ENCODE measurements around the gene TANGO6.

- no peak for TF ChIP-seq ZNF592 (IDR thresholded peaks at IDR 0.05)
- TF ChIP-seq POLR2A (IDR thresholded peaks at IDR 0.05; ENCODE audit: low read depth, low read length), result no peak
- TF ChIP-seq MYC (IDR thresholded peaks at IDR 0.05; ENCODE audit: insufficient read depth, insufficient read length, insufficient replicate concordance, low read length, severe bottlenecking), result no peak
- TF ChIP-seq RAD21 (IDR thresholded peaks at IDR 0.05; ENCODE audit: insufficient read depth, low read depth, low read length), result no peak
- no peak for TF ChIP-seq CTCF (IDR thresholded peaks at IDR 0.05 in 2 of 3, conservative IDR thresholded peaks at IDR 0.05 in 1 of 3; ENCODE audit: control insufficient read depth in 2 of 3, extremely low read depth in 1 of 3, insufficient read depth in 1 of 3, low read depth in 3 of 3, low read length in 3 of 3)
- TF ChIP-seq REST (IDR thresholded peaks at IDR 0.05; ENCODE audit: low read depth, low read length), result no peak
- TF ChIP-seq YY1 (IDR thresholded peaks at IDR 0.05; ENCODE audit: low read depth, low read length), result no peak
- no peak for TF ChIP-seq CUX1 (IDR thresholded peaks at IDR 0.05; ENCODE audit: insufficient replicate concordance, low read depth, low read length)
- no peak for TF ChIP-seq NRF1 (conservative IDR thresholded peaks at IDR 0.05; ENCODE audit: low read depth, low read length)
- TF ChIP-seq NBN (IDR thresholded peaks at IDR 0.05), result no peak
- no peak for TF ChIP-seq SRF (IDR thresholded peaks at IDR 0.05; ENCODE audit: low read depth in 2 of 2, low read length in 2 of 2)
- no peak for TF ChIP-seq MAX (IDR thresholded peaks at IDR 0.05; ENCODE audit: low read depth, low read length)
- no peak for TF ChIP-seq EZH2 (IDR thresholded peaks at IDR 0.05; ENCODE audit: borderline replicate concordance, control insufficient read depth, low read depth, low read length)
Measured at GRCh38 chr16:69084289-69084688, 241.0 kb downstream of the TANGO6 start.
